Prostate gland (tissue), 2 donors: Measurements from ENCODE around the gene SHROOM3. TPM values are rescaled to one million over a fixed set of nuclear protein-coding genes. Genes with fewer than 3 reads are reported as not detected.

Experiments
- DNase-seq: peaks from one replicate; pipeline ENCODE4 v3.0.0-alpha.2; 2019; ENCODE audit warnings: low spot score
- H3K27ac ChIP-seq, 2 donors: fragments of 200-600 bp; sonication (generic); 2 replicates each; pipeline ENCODE4 v1.5.1; 2017 to 2019
- H3K27me3 ChIP-seq: fragments of 200-600 bp; sonication (generic); replicated peaks from 2 replicates; pipeline ENCODE4 v1.5.1; 2019; ENCODE audit not compliant: insufficient read depth
- H3K36me3 ChIP-seq, 2 donors: fragments of 200-600 bp; sonication (generic); 1 replicate in 1 of 2; 2 replicates in 1 of 2; pipeline versions ENCODE4 v1.5.1 to v1.8.1; 2017 to 2019
- H3K4me1 ChIP-seq: fragments of 200-600 bp; sonication (generic); replicated peaks from 2 replicates; pipeline ENCODE4 v1.5.1; 2019
- H3K4me3 ChIP-seq, 2 donors: fragments of 200-600 bp; sonication (generic); 2 replicates each; pipeline ENCODE4 v1.5.1; 2017 to 2019
- H3K9me3 ChIP-seq: fragments of 200-600 bp; sonication (generic); 2 replicates; pipeline ENCODE4 v1.5.1; 2017
- POLR2A ChIP-seq: fragments of 450-650 bp; IDR thresholded peaks from one replicate; pipeline ENCODE4 v1.6.1; 2016; ENCODE audit warnings: antibody characterized with exemption, mild to moderate bottlenecking
- POLR2AphosphoS5 ChIP-seq: sonication (generic); formaldehyde crosslinking; IDR thresholded peaks from one replicate; pipeline ENCODE4 v1.6.1; 2017; ENCODE audit warnings: antibody characterized with exemption
- WGBS: methylation state at CpG from one replicate; pipeline ENCODE4 v1.1.5; 2018; 5-methylcytosine and 5-hydroxymethylcytosine counted together
- intact Hi-C: fragments of 100-400 bp; cut with DNase I; formaldehyde crosslinking; loops from one replicate; pipeline ENCODE4 v1.14.2; 2022
- total RNA-seq, 2 donors: library from RNA; depleted of rRNA; stranded (reverse); fragments of >200 nt; gene quantifications; one replicate each; pipeline ENCODE4 v1.1.0, GENCODE V29; 2016
- TF ChIP-seq, protein P1 (sequence below), 4 experiments: fragments of 200-600 bp in 2 of 4; fragments of 450-650 bp in 2 of 4; sonication (generic) in 2 of 4; IDR thresholded peaks; 1 replicate in 3 of 4; 2 replicates in 1 of 4; pipeline ENCODE4 v1.5.1; 2016 to 2019; ENCODE audit warnings: antibody characterized with exemption in 4 of 4, mild to moderate bottlenecking in 2 of 4, moderate library complexity in 2 of 4

Gene SHROOM3
- total RNA-seq, 2 donors from 2014 or later, result 107 to 137 TPM

DNA sequence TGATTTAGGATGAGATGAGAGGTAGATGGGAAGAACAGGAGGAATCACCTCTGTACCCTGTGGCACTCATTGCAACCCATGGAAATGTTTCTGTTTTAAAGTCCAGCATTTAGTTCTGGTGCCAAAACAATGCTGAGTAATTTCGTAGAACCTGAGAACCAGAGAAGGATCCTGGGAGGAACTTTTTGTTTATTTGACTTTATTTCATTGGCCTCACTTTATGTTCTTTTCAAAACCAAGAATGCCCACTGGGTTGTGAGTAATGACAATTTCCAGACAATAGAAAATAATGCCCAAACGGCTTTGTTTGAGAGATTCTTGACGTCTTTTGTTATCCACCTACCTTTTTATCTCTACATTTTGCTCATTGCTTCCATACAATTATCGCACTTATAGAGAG lies 111.3 kb downstream of the SHROOM3 start:
- DNase-seq, result no peak
- Histone ChIP-seq H3K27me3 (no peaks in the 10 kb centered on the region), H3K27ac (peak overlapping the region in 1 of 2 donors; percentile 58), H3K4me1 (peaks cover 6% of the 10 kb centered on the region), H3K9me3 (no peaks in the 10 kb centered on the region), H3K36me3 (no peaks in the 10 kb centered on the region), H3K4me3 (no peak overlapping the region)
- intact Hi-C loops, result no loop called here
- no peak for TF ChIP-seq POLR2A
- TF ChIP-seq POLR2AphosphoS5, result peak; percentile 17
- 42% methylated on average over 4 of the region's 4 CpGs for WGBS

- H3K27ac ChIP-seq, result peak overlapping the region in 1 of 2 donors; percentile 58
- TF ChIP-seq, protein P1, sequence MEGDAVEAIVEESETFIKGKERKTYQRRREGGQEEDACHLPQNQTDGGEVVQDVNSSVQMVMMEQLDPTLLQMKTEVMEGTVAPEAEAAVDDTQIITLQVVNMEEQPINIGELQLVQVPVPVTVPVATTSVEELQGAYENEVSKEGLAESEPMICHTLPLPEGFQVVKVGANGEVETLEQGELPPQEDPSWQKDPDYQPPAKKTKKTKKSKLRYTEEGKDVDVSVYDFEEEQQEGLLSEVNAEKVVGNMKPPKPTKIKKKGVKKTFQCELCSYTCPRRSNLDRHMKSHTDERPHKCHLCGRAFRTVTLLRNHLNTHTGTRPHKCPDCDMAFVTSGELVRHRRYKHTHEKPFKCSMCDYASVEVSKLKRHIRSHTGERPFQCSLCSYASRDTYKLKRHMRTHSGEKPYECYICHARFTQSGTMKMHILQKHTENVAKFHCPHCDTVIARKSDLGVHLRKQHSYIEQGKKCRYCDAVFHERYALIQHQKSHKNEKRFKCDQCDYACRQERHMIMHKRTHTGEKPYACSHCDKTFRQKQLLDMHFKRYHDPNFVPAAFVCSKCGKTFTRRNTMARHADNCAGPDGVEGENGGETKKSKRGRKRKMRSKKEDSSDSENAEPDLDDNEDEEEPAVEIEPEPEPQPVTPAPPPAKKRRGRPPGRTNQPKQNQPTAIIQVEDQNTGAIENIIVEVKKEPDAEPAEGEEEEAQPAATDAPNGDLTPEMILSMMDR (IDR thresholded peaks at IDR 0.05), result no peak
- peak; percentile 51 for TF ChIP-seq POLR2AphosphoS5
- peak; percentile 53 for DNase-seq
- no peaks in the 10 kb centered on the region for H3K27me3 ChIP-seq
- intact Hi-C loops, result no loop called here
- H3K4me3 ChIP-seq, result no peak overlapping the region
- no peaks in the 10 kb centered on the region for H3K9me3 ChIP-seq
- peaks cover 6% of the 10 kb centered on the region for H3K4me1 ChIP-seq
- no peaks in the 10 kb centered on the region for H3K36me3 ChIP-seq
- 63% methylated on average over 14 of the region's 14 CpGs for WGBS
Observed at GRCh38 chr4:76546759-76547742, 112.0 kb downstream of the SHROOM3 start.

- DNase-seq, result no peak
- intact Hi-C loops, result no loop called here
- H3K4me3 ChIP-seq, result no peak overlapping the region
- H3K36me3 ChIP-seq, result no peaks in the 10 kb centered on the region
- H3K27me3 ChIP-seq, result no peaks in the 10 kb centered on the region
- TF ChIP-seq POLR2A, result no peak
- TF ChIP-seq POLR2AphosphoS5, result no peak
- H3K27ac ChIP-seq, result peak overlapping the region in 1 of 2 donors; percentile 71
- no peaks in the 10 kb centered on the region for H3K9me3 ChIP-seq
- WGBS, result 72% methylated on average over 7 of the region's 7 CpGs
- H3K4me1 ChIP-seq, result peaks cover 6% of the 10 kb centered on the region
Observed at GRCh38 chr4:76548704-76549103, 113.7 kb downstream of the SHROOM3 start.

DNA sequence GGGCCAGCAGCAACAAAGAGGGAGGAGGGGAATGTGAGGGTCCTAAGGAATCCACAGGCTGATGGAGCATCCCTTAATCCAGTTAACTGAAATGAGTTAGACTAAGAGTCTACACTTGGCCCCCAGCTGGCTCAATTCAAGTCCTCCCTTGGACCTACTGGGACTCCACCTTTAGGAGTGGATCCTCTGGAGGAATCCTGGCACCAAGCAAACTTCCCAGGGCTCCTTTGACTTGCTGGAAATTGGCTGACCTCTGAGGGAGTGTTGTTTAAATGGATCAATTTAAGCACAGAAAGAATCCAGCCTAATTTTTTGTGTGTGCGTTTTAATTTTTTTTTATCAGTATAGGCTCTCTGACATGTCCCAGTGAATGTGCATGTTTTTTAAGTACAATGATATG lies 114.7 kb downstream of the SHROOM3 start:
- no peak for DNase-seq
- H3K4me1 ChIP-seq, result peaks cover 6% of the 10 kb centered on the region
- H3K27me3 ChIP-seq, result no peaks in the 10 kb centered on the region
- TF ChIP-seq, protein P1 (IDR thresholded peaks at IDR 0.05), result no peak
- no peak for TF ChIP-seq POLR2A
- TF ChIP-seq POLR2AphosphoS5, result no peak
- H3K9me3 ChIP-seq, result no peaks in the 10 kb centered on the region
- no peaks in the 10 kb centered on the region for H3K36me3 ChIP-seq
- H3K27ac ChIP-seq, result peak overlapping the region in 1 of 2 donors; percentile 71
- no peak overlapping the region for H3K4me3 ChIP-seq
- intact Hi-C loops, result no loop called here
- 58% methylated on average over 1 of the region's 1 CpG for WGBS

GRCh38 chr4:76550966-76551780 lies 116.1 kb downstream of the SHROOM3 start:
- DNase-seq, result no peak
- no peaks in the 10 kb centered on the region for H3K27me3 ChIP-seq
- TF ChIP-seq POLR2A (no peak), POLR2AphosphoS5 (peak; percentile 57)
- H3K9me3 ChIP-seq, result no peaks in the 10 kb centered on the region
- peak overlapping the region; percentile 6 to 71 for H3K27ac ChIP-seq
- peaks cover 6% of the 10 kb centered on the region for H3K4me1 ChIP-seq
- H3K4me3 ChIP-seq, result no peak overlapping the region
- intact Hi-C loops, result no loop called here
- WGBS, result 34% methylated on average over 8 of the region's 8 CpGs
- H3K36me3 ChIP-seq, result no peaks in the 10 kb centered on the region

DNA sequence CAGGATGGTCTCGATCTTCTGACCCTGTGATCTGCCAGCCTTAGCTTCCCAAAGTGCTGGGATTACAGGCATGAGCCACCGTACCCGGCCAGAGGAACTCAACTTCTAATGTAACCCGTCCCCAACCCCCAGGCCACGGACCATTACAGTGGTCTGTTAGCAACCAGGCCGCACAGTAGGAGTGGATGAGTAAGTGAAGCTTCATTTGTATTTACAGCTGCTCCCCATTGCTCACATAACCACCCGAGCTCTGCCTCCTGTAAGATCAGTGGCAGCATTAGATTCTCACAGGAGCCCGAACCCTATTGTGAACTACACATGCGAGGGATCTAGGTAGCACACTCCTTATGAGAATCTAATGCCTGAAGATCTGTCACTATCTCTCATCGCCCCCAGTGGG lies 119.6 kb downstream of the SHROOM3 start:
- no peak overlapping the region for H3K27ac ChIP-seq
- intact Hi-C loops, result no loop called here
- H3K4me3 ChIP-seq, result no peak overlapping the region
- no peaks in the 10 kb centered on the region for H3K36me3 ChIP-seq
- TF ChIP-seq, protein P1 (IDR thresholded peaks at IDR 0.05), result no peak
- TF ChIP-seq POLR2A (no peak), POLR2AphosphoS5 (no peak)
- DNase-seq, result no peak
- H3K9me3 ChIP-seq, result no peaks in the 10 kb centered on the region
- WGBS, result 96% methylated on average over 10 of the region's 10 CpGs
- H3K4me1 ChIP-seq, result no peaks in the 10 kb centered on the region
- no peaks in the 10 kb centered on the region for H3K27me3 ChIP-seq
